Kidney epithelial cell (primary cell): ENCODE results near the gene FAM114A1. TPM values are rescaled to one million over a fixed set of nuclear protein-coding genes. Genes with fewer than 3 reads are reported as not detected.
"Not testable (repeated sequence)": the region's sequence is repeated elsewhere in the genome, so short reads cannot be mapped to it uniquely, and the experiment has no call there.

Experiments used
- DNase-seq: peaks from one replicate; pipeline ENCODE4 v3.0.0-alpha.2; 2010; ENCODE audit warnings: low read depth
- H3K27me3 ChIP-seq: 2 replicates; pipeline ENCODE4 v1.6.0; 2011; ENCODE audit warnings: low read length; ENCODE audit not compliant: control insufficient read depth, insufficient read depth
- H3K36me3 ChIP-seq: 2 replicates; pipeline ENCODE4 v1.5.1; 2011; ENCODE audit warnings: low read length; ENCODE audit not compliant: control insufficient read depth, insufficient read depth
- H3K4me3 ChIP-seq: 2 replicates; pipeline ENCODE4 v1.5.1; 2011; ENCODE audit warnings: low read depth, mild to moderate bottlenecking, control low read depth, low read length
- CTCF ChIP-seq: IDR thresholded peaks from 2 replicates; pipeline ENCODE4 v1.5.1; 2011; ENCODE audit warnings: mild to moderate bottlenecking, moderate library complexity, low read length, control low read depth, inconsistent platforms; ENCODE audit not compliant: insufficient read depth, poor library complexity, severe bottlenecking
- total RNA-seq: library from RNA; depleted of rRNA; stranded (reverse); fragments of >200 nt; gene quantifications from 2 replicates; pipeline ENCODE4 v1.2.3, GENCODE V29; 2015

FAM114A1 gene
- total RNA-seq, 1 donor from 2014 or later = 53.9 TPM

DNA sequence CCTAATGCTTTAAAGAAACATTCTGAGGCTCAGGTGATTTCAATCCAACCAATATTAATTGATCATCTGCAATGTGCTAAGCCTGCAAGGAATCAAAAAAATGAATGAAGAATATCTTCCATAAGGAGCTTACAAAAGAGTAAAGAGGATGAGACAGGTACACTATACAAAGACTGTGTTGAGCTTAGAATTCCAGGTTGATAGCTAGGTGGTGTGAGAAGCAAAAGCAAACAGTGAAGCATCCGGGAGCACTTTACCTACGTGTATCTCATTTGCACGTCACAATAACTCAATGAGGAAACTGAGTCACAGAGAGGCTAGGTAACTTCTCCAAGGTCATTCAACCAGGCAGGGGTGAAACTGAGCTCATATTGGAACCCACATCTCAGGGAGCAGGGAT, 37.1 kb downstream of the FAM114A1 start:
- no peak for DNase-seq
- no peaks in the 10 kb centered on the region for H3K36me3 ChIP-seq
- TF ChIP-seq CTCF = no peak
- no peaks in the 10 kb centered on the region for H3K27me3 ChIP-seq
- H3K4me3 ChIP-seq = no peak overlapping the region

DNA sequence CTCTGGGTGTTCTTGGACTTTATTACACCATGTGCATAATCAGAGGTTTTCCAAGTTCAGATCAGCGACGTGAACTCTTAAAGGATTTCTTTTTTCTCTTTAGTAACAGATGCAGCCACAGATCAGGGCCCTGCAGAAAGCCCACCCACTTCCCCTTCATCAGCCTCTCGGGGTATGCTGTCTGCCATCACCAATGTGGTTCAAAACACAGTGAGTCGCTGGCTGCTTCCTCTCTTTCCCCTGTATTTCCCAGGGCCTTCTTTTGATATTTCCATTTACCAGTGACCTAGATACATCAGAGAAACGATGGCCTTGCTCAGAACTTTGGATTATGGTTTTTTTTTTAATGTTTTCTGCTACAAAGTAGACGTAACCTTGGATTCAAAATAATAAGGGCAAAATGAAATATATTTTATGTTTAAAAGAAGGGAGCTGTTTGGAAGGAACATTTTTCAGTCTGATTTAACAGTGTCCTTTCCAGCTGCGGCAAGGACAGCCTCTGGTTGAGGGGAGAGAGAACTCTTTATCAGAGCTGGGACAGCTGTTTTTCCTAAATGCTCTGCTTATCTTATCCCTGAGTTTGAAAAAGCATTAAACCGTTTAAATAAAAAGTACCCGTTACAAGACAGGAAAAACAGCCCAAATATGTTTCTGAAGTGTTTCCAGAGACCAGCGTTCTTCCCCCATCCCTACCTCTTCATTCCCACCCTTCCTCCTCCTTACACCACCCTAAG, 38.2 kb downstream of the FAM114A1 start:
- Histone ChIP-seq H3K4me3 (no peak overlapping the region), H3K36me3 (peaks cover 1% of the 10 kb centered on the region), H3K27me3 (no peaks in the 10 kb centered on the region)
- no peak for TF ChIP-seq CTCF
- DNase-seq = no peak

DNA sequence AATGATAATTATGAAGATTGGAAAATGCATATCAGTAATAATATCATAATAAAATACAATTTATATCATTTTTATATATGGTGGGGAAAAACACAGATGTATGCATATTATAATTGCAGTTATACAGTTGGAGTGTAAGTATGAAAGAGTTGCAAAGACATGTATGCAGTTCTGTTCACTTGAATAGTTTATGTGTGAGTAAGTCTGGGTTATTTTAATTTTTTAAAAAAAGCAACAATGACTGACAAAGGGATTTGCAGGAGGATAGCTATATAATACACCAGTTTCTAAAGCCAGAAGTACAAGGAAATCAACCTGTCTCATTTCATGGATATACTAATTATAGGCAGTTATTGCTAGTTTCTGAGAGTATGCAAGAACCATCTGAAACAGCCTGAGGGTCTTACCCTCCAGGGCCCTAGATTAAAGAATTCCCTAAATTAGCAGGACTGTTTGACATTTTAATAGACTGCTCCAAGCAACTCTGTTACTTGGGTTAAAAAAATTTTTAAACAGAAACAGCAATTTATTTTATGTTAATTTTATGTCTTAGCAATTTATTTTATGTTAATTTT, 40.2 kb downstream of the FAM114A1 start:
- H3K4me3 ChIP-seq = no peak overlapping the region
- H3K27me3 ChIP-seq = no peaks in the 10 kb centered on the region
- no peak for TF ChIP-seq CTCF
- no peak for DNase-seq
- peaks cover 2% of the 10 kb centered on the region for H3K36me3 ChIP-seq

DNA sequence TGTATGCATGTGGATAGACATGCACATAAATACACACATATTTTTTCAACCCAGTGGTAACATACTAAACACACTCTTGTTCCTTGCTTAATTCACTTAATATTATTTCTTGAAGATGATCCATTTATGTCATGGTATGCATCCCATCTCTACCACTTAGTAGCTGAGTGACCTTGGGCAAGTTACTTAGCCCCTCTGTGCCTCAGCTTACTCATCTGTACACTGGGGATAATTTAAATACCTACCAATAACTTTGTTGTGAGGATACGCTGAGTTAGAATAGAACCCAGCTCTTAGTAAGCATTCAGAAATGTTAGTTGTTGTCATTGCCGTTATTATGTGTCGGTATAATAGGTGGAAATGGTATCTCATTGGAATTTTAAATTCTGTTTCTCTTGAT, 41.4 kb downstream of the FAM114A1 start:
- no peak for TF ChIP-seq CTCF
- Histone ChIP-seq H3K27me3 (no peaks in the 10 kb centered on the region), H3K4me3 (no peak overlapping the region), H3K36me3 (peaks cover 2% of the 10 kb centered on the region)
- DNase-seq = no peak

- no peak for TF ChIP-seq CTCF
- Histone ChIP-seq H3K27me3 (no peaks in the 10 kb centered on the region), H3K4me3 (no peak overlapping the region), H3K36me3 (peaks cover 4% of the 10 kb centered on the region)
- no peak for DNase-seq
These were observed 43.7 kb downstream of the FAM114A1 start for GRCh38 chr4:38911257-38911656.

DNA sequence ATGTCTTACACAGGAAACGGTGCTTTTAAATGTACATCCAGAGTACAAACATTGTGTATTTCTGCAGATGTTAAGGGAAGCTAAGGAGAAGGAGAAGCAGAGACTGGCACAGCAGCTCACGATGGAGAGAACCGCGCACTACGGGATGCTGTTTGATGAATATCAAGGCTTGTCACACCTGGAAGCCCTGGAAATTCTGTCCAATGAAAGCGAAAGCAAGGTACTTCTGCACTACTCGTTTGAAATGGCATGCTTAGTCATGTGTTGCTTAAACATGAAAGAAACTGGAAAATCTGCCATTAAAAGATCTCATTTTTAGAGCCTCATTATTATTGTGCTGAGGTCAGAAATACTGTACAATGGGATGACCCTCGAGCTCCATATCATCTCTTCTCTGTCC, 47.2 kb downstream of the FAM114A1 start:
- H3K4me3 ChIP-seq = no peak overlapping the region
- H3K36me3 ChIP-seq = peaks cover 4% of the 10 kb centered on the region
- TF ChIP-seq CTCF = no peak
- DNase-seq = no peak
- no peaks in the 10 kb centered on the region for H3K27me3 ChIP-seq

DNA sequence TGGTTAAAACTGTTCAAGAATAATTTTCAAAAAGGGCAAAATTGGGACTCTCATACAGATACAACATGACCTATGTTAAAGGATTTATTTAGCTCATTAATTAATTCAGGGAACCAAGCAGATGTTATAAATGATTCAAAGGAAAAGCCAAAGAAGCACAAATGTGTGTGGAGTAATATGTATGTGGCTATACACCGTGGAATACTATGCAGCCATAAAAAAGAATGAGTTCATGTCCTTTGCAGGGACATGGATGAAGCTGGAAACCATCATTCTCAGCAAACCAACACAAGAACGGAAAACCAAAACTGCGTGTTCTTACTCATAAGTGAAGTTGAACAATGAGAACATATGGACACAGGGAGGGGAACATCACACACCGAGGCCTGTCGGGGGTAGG, 48.7 kb downstream of the FAM114A1 start:
- H3K36me3 ChIP-seq, H3K27me3 ChIP-seq, DNase-seq, H3K4me3 ChIP-seq: not testable (repeated sequence)
